Lung (tissue), 12 donors: ENCODE results near the gene PTPRT. TPM values are rescaled to one million over a fixed set of nuclear protein-coding genes. Genes with fewer than 3 reads are reported as not detected.

Experiments used
- ATAC-seq: fragments of 200-7000 bp; cut with Tn5 transposase; one replicate; pipeline ENCODE4 v1.9.1; 2020; ENCODE audit warnings: moderate number of reproducible peaks; ENCODE audit not compliant: insufficient read depth, low FRiP score
- DNase-seq, 3 donors: peaks; one replicate each; pipeline ENCODE4 v3.0.0-alpha.2; 2013 to 2017
- H3K27ac ChIP-seq, 2 donors: one replicate each; pipeline ENCODE4 v1.5.1; 2013; ENCODE audit warnings: mild to moderate bottlenecking in 2 of 2, moderate library complexity in 2 of 2, control low read depth in 1 of 2, inconsistent platforms in 1 of 2, low read depth in 1 of 2, low read length in 1 of 2
- H3K27me3 ChIP-seq, 3 donors: one replicate each; pipeline ENCODE4 v1.5.1; 2013; ENCODE audit warnings: low read length in 2 of 3; ENCODE audit not compliant: control insufficient read depth in 3 of 3, insufficient read depth in 3 of 3
- H3K36me3 ChIP-seq, 4 donors: one replicate each; pipeline ENCODE4 v1.5.1; 2013; ENCODE audit warnings: low read length in 4 of 4, mild to moderate bottlenecking in 1 of 4, moderate library complexity in 1 of 4; ENCODE audit not compliant: control insufficient read depth in 4 of 4, insufficient read depth in 4 of 4
- H3K4me1 ChIP-seq, 5 donors: one replicate each; pipeline ENCODE4 v1.5.1; 2013; ENCODE audit warnings: low read length in 5 of 5, mild to moderate bottlenecking in 2 of 5, moderate library complexity in 1 of 5; ENCODE audit not compliant: control insufficient read depth in 5 of 5, insufficient read depth in 5 of 5
- H3K4me3 ChIP-seq: one replicate; pipeline ENCODE4 v1.5.1; 2013; ENCODE audit warnings: mild to moderate bottlenecking, control low read depth, moderate library complexity
- H3K9ac ChIP-seq, 2 donors: one replicate each; pipeline ENCODE4 v1.5.1; 2013; ENCODE audit warnings: low read length in 2 of 2, control low read depth in 1 of 2; ENCODE audit not compliant: insufficient read depth in 1 of 2
- H3K9me3 ChIP-seq, 4 donors: one replicate each; pipeline ENCODE4 v1.5.1; 2013; ENCODE audit warnings: low read length in 3 of 4, mild to moderate bottlenecking in 1 of 4, moderate library complexity in 1 of 4; ENCODE audit not compliant: control insufficient read depth in 4 of 4, insufficient read depth in 3 of 4
- CTCF ChIP-seq: IDR thresholded peaks from 2 replicates; pipeline ENCODE4 v1.5.1; 2012; ENCODE audit warnings: mild to moderate bottlenecking; ENCODE audit errors: control extremely low read depth, extremely low read depth
- WGBS, 2 donors: extraction: QIAGEN DNeasy Blood & Tissue Kit; methylation state at CpG; one replicate each; pipeline ENCODE4 v1.1.7; 2013; 5-methylcytosine and 5-hydroxymethylcytosine counted together
- polyA plus RNA-seq, 2 donors: library from polyadenylated mRNA; stranded (reverse); fragments of 200-250 nt; gene quantifications; one replicate each; pipeline ENCODE4 v1.2.1, GENCODE V29; 2013
- total RNA-seq, 2 donors: library from RNA; depleted of rRNA in 1 of 2; stranded (reverse); fragments of >200 nt in 1 of 2; gene quantifications; one replicate each; pipeline ENCODE4 v1.2.1, GENCODE V29; 2014 to 2021
- donor health status: control.
- donor health status: control.
- donor health status: Bipolar disorder and iron deficiency.
- donor health status: healthy.
- donor health status: DM: yes; HTN: yes; CAD: no.

The PTPRT gene
- total and polyA plus RNA-seq, 4 donors = 0.37 to 13.8 (median 6.1) TPM

GRCh38 chr20:43237651-43238168 is 48.0 kb upstream of the PTPRT start:
- H3K9me3 ChIP-seq = peaks cover 0 to 2% (median 0%) of the 10 kb centered on the region in 4 donors
- no peak for TF ChIP-seq CTCF
- no peak overlapping the region for H3K9ac ChIP-seq
- ATAC-seq (no peak), DNase-seq (no peak)
- peaks cover 0 to 4% (median 0%) of the 10 kb centered on the region in 5 donors for H3K4me1 ChIP-seq
- H3K4me3 ChIP-seq = no peak overlapping the region
- WGBS, 2 donors = 85 to 89% methylated on average over 4 of the region's 4 CpGs
- no peak overlapping the region for H3K27ac ChIP-seq
- H3K27me3 ChIP-seq = peaks cover 0 to 11% (median 2%) of the 10 kb centered on the region in 3 donors
- H3K36me3 ChIP-seq = no peaks in the 10 kb centered on the region

- no peaks in the 10 kb centered on the region for H3K36me3 ChIP-seq
- ATAC-seq (no peak), DNase-seq (no peak)
- no peak overlapping the region for H3K4me3 ChIP-seq
- H3K27ac ChIP-seq = no peak overlapping the region
- H3K9ac ChIP-seq = no peak overlapping the region
- H3K27me3 ChIP-seq = peaks cover 0 to 3% (median 2%) of the 10 kb centered on the region in 3 donors
- no peak for TF ChIP-seq CTCF
- H3K4me1 ChIP-seq = peaks cover 0 to 4% (median 0%) of the 10 kb centered on the region in 5 donors
- WGBS, 2 donors = 85 to 87% methylated on average over 2 of the region's 2 CpGs
- peaks cover 0 to 2% (median 0%) of the 10 kb centered on the region in 4 donors for H3K9me3 ChIP-seq
These were observed 46.3 kb upstream of the PTPRT start for GRCh38 chr20:43235998-43236397.

- H3K9me3 ChIP-seq = peaks cover 0 to 2% (median 0%) of the 10 kb centered on the region in 4 donors
- H3K4me1 ChIP-seq = no peaks in the 10 kb centered on the region
- H3K9ac ChIP-seq = no peak overlapping the region
- whole genome bisulfite sequencing, 2 donors = 61 to 91% methylated on average over 1 of the region's 1 CpG
- H3K36me3 ChIP-seq = no peaks in the 10 kb centered on the region
- H3K4me3 ChIP-seq = no peak overlapping the region
- no peak overlapping the region for H3K27ac ChIP-seq
- no peak for ATAC-seq
- no peak for DNase-seq
- H3K27me3 ChIP-seq = peaks cover 0 to 3% (median 0%) of the 10 kb centered on the region in 3 donors
- TF ChIP-seq CTCF = no peak
These were observed 42.1 kb upstream of the PTPRT start for GRCh38 chr20:43231829-43232228.

- H3K27ac ChIP-seq = no peak overlapping the region
- DNase-seq = no peak
- H3K27me3 ChIP-seq = no peaks in the 10 kb centered on the region
- no peak for ATAC-seq
- H3K9me3 ChIP-seq = no peaks in the 10 kb centered on the region
- TF ChIP-seq CTCF = no peak
- H3K36me3 ChIP-seq = no peaks in the 10 kb centered on the region
- H3K4me1 ChIP-seq = no peaks in the 10 kb centered on the region
- H3K4me3 ChIP-seq = no peak overlapping the region
- WGBS, 2 donors = 83 to 86% methylated on average over 3 of the region's 3 CpGs
- H3K9ac ChIP-seq = no peak overlapping the region
These were observed 40.0 kb upstream of the PTPRT start for GRCh38 chr20:43229696-43230095.
